ENCODE data around the gene TBC1D24.

DNA sequence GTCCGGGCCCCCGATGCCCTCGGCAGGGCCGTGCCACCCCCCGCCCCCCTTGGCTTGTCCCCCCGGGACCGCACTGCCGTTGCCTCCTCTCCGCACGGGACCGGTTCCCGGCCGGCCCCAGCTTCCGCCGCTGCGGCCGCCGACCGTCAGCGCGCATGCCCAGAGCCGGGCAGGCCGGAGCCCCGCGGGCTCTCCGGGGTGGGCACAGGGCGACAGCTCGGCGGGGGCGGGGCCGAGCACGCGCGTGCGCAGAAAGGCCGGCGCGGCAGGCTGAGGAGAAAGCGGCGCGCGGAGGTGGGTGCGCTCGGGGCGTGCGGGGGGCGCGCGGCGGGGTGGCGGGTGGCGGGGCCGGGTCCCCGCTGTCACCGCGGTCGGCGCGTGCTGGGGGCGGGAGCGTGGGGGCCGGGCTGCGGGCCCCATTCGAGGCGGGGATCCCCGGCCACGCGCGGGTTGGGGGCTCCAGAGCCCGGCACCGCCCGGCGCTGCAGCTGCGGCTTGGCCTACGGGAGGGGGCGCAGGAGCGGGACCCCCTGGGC lies at the start of gene TBC1D24:
- TF ChIP-seq, protein P1, sequence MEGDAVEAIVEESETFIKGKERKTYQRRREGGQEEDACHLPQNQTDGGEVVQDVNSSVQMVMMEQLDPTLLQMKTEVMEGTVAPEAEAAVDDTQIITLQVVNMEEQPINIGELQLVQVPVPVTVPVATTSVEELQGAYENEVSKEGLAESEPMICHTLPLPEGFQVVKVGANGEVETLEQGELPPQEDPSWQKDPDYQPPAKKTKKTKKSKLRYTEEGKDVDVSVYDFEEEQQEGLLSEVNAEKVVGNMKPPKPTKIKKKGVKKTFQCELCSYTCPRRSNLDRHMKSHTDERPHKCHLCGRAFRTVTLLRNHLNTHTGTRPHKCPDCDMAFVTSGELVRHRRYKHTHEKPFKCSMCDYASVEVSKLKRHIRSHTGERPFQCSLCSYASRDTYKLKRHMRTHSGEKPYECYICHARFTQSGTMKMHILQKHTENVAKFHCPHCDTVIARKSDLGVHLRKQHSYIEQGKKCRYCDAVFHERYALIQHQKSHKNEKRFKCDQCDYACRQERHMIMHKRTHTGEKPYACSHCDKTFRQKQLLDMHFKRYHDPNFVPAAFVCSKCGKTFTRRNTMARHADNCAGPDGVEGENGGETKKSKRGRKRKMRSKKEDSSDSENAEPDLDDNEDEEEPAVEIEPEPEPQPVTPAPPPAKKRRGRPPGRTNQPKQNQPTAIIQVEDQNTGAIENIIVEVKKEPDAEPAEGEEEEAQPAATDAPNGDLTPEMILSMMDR (IDR thresholded peaks at IDR 0.05; ENCODE audit: low read depth, low read length) = no peak
- TF ChIP-seq POLR2A (IDR thresholded peaks at IDR 0.05; ENCODE audit: extremely low read depth, insufficient read length) (peak; percentile 78), MYC (IDR thresholded peaks at IDR 0.05; ENCODE audit: low read depth, low read length) (peak; percentile 47)
- TF ChIP-seq, protein P2, sequence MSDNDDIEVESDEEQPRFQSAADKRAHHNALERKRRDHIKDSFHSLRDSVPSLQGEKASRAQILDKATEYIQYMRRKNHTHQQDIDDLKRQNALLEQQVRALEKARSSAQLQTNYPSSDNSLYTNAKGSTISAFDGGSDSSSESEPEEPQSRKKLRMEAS (IDR thresholded peaks at IDR 0.05; ENCODE audit: low read depth, low read length) = no peak; the same call in 1 of the 2 replicates
